Measurements from ENCODE around the gene MUC6.
"Not testable (repeated sequence)": the region's sequence is repeated elsewhere in the genome, so short reads cannot be mapped to it uniquely, and the experiment has no call there.

The MUC6 gene

DNA sequence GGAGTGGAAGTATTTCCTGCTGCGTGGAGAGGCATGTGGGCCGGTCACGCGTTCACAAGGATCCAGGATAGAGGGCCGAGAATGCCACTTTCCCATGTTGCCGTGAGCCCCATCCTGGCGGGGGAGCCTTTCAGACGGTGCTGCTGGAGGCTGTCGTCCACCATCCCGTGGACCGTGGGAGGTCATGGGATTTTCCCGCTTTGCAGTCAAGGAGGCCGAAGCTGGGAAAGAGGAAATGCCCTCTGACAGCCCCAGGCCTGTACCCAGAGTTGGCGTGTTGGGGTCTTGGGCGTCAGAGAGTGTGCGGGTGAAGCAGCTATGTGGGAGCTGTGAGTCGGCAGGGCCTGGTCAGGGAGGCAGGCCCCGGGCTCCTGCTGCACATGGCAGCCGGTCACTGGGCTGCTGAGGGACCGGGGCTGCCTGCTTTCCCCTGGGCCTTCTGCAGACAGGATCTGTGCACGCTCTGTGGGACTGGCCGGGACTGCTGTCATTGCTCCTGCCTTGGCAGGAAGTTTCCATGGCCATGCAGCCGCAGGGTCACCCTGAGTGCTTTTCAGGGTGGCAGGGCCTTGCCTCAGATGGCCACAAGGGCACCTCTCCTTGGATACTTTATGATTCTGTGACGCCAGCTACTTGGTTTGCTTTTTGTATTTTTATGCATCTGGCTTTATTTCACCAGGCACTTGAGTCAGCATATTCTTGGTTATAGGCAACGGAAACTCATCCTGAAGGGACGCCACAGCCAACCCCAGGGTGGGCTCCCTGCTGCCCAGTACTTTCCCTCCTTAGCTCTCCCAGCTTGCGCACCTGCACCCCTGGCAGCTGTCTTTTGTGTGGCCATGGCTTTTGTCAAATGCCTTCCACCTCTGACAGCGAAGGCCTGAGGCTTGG is 58.4 kb downstream of the MUC6 start:
- DNase-seq = no peak

DNA sequence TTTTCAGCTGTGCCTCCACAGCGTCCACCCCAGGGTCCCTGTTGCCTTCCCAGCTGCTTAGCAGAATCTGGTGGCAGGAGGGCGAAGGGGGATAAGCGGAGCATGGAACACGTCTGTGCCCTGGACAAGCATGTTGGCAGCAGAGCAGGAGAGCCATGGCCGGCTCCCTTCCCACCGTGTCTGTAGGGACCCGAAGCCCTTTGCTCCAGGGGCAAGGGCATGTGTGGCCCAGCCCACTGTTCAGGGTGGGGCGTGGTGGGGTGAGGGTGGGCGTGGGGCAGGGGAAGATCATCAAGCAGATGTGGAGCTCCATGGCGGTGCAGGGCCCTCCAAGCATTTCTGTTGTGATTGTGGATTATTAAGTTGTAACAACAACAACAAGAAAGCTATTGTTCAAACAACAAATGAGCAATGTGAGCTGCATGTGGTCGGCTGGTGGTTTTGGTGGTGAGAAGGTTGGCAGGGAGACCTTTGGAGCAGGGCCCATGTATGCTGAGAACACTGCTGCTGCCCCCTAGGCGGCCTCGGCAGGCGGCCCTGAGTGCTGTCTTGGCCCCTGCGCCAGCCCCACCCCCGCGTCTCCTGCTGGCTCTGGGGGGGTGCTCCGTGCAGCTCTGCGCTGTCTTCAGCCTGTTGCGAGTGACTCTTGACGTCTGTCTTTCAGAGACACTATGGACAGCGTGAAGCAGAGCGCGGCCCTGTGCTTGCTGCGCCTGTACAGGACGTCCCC is 59.9 kb downstream of the MUC6 start:
- no peak for DNase-seq

DNA sequence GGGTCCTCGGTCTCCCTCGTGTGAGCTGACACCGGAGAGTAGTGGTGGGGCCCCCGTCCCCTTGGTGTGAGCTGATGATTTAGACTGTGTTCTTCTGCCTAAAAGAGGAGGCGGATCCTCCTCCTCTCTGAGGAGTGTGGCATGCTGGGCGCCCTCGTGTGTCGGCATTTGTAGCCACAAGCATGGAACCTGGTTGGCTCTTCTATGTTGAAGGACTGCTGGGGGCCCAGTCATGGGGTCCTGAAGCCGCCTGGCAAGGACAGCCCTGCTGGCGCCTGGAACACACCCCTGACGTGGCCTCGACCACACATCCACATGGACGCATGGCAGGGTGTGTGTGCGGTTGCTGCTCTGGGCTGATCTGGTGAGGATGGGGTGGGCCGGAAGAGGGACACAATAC is 60.7 kb downstream of the MUC6 start:
- no peak for DNase-seq

DNA sequence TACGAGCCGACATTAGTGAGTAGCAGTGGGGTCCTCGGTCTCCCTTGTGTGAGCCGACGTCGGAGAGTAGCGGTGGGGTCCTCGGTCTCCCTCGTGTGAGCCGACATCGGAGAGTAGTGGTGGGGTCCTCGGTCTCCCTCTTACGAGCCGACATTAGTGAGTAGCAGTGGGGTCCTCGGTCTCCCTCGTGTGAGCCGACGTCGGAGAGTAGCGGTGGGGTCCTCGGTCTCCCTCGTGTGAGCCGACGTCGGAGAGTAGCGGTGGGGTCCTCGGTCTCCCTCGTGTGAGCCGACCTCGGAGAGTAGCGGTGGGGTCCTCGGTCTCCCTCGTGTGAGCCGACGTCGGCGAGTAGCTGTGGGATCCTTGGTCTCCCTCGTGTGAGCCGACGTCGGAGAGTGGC is 61.1 kb downstream of the MUC6 start:
- not testable (repeated sequence) for DNase-seq

DNA sequence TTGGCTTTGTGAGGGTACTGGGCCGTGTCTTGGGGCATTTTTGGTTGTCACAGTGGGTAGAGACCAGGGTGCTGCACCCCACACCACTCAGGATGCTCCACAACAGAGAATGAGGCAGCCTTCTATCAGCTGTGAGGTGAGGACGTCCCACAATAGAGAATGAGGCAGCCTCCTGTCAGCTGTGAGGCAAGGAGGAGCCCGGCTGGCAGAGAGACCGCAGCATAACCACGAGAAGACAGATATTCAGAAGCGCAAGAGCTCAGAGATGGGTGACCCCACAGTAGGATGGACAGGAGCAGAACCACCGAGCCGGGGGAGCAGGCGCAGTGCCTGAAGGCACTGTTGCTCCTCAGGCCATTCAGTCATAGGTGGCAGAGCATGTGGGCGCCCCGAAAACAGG is 63.3 kb downstream of the MUC6 start:
- no peak for DNase-seq

DNA sequence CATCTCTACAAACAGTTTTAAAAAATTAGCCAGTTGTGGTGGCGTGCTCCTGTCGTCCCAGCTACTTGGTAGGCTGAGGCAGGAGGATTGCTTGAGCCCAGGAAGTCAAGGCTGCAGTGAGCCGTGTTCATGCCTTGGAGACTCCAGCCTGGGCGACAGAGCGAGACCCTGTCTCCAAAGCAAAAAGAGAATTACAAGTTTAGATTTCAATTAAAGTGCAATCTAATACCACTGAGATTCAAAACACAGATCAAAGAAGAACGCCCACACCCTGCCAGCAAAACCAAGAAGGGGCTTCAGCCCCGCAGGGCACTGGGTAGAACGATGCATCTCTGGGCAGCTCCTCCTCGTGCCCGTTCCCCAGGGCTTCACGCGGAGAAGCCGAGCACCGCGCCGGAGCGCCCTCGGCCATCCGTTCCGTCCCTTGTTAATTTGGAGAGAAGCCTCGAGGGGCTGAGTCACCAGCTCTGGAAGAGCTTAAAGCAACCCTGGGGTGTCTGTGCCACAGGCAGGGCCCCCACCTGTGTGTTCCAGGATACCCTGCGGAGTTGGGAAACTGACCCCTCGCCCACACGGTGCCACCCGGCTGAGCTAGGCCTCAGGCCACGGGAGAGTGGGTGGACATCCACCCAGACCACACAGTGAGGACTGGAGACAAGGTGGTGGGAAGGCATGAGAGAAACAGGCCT is 63.9 kb downstream of the MUC6 start:
- no peak for DNase-seq

DNA sequence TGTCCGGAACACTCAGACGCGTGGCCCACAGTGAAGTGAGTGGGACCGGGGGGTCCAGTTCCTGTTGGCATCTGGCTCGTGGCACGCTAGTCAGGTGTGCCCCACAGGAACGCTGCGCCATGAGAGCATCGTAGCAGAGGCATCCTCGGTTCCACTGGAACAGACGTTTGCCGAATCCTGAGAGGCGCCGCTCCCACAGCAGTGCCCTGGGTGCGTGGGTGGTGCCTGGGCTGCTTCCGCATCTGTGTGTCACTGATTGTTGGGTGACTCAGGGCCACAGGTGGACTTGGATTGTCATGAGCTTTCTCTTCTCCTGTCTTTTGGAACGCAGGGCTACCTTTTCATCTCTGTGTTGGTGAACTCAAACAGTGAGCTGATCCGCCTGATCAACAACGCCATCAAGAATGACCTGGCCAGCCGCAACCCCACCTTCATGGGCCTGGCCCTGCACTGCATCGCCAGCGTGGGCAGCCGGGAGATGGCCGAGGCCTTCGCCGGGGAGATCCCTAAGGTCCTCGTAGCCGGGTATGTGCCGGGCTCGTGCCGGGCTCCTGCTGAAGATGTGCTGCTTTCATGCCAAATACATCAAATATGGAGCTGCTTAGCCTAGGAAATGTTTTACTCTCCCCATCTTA is 64.7 kb downstream of the MUC6 start:
- DNase-seq = no peak

DNA sequence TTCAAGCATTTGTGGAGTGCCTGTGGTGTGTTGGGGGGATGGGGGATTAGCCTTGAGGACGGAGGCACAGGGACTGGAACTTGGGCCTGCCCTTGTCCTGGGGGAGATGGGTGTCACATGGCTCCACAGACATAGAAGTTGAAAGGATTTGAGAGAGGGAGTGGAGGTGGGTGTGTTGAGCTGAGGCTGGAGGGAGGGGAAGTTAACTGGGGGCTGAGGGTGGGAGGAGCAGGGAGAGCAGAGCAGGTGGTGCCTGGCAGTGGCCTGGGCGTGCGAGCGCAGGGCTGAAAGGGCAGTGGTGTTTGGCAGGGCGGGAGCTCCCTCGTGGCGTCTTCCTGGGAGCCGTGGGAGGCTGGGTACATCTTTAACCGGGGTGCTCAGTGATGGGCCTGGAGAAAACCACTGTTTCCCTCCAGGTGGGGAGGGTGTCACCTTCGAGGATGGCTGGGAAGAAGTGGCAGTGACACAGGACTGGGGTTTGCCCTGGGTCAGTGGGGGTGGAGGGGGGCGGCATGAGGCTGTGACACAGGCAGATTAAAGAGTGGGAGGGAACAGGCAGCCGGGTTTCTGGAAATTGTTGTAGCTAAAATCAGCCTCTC is 65.3 kb downstream of the MUC6 start:
- DNase-seq = no peak

DNA sequence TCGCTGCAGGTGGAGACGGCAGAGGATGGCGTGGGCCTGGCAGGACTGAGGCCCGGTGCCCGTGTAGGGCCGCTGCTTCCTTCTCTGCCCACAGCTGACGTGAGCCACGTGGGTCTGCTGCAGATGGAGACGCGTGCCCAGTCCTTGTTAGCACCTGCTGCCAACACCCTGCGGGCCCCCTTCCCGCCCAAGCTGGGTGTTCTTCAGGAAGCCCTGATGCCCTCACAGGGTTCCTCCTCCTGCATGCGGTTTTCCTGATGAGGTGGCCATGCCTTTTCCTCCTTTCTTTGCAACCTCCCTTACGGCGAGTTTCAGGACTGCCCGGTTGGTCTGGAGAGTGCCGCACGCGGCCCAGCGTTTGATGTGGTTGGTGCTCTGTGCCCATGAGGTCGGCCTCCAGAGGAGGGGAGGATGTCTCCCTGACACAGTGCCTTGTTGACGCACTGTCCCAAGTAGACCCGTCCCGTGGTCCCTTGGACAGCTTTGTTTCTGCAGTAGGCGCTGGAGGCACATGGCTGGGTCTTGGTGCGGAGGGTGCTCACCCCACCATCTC is 66.1 kb downstream of the MUC6 start:
- DNase-seq = no peak

DNA sequence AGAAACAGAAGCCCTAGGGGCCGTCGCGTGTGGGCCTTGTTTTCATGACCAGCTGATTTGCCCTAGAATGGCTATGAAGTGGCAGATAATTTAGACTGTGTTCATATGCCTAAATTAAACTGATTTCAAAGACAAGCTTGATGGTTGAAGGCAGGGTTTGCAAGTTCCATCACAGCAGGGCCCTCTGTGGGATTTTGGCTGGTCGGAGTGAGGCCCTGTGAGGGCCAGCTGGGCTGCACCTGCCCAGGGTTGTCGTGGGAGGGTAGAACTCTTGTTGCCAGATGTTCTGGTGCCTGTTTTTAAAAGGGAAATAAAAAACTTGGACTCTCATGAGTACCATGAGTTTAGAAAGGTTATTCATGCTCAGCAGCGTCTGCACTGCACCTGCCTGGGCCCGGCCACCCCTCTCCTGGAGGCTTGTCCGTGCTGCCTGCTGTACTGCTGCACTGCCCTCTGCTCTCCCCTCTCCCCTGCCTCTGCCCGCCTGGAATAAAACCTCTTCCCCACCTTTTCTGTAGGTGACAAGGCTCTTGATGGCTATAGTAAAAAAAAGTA is 66.8 kb downstream of the MUC6 start:
- no peak for DNase-seq

DNA sequence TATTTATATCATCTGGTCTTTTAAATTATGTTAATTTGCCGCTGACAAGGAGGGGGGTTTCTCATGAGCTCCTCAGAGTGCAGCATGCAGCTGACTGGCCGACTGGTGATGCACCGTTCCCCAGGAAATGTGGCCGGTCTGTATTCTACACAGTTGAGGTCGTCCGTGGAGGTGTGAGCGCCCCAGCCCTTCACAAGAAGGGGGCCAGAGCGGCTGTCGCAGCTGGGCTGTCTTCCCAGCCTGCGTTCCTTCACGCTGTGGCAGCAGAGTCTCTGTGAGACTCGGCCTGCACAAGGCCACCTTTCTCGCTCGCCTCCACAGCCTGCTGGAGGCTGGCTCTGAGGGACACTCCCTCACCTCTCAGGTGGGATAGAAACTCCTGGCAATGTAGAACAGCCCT is 67.7 kb downstream of the MUC6 start:
- DNase-seq = no peak

DNA sequence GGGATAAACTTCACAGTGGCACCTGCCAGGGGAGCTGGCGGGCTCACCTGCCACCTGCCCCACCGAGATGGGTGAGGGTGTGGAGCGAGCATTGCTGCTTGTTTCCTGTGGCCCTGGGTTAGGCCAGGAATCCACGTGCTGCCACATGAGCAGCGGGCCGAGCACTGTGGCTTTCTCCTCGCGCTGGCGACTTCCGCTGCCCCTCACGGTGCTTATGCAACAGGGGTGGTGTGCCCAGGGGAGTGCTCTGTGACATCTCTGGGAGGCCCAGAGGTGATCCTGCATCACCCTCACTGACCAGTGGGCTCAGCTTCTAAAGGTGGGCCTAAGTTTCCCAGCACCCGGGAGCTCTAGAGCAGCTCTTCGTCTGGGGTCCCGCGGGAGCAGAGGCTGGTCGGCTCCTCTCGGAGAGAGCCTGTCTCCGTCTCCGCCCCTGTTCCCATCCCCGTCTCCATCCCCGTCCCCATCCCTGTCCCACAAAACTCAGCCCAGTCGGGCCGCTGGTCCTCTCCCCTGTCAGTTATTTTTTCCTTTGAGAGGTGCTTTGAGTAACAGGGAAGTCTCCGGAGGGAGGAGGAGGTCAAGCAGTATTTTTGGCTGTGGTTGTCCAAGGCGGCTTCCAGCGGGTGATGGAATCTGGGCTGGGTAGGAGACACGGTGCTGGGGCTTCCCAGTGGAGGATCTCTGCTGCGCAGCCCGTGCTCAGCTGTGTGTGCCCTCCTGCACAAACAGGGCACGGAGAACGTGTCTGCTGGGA is 68.3 kb downstream of the MUC6 start:
- DNase-seq = no peak

DNA sequence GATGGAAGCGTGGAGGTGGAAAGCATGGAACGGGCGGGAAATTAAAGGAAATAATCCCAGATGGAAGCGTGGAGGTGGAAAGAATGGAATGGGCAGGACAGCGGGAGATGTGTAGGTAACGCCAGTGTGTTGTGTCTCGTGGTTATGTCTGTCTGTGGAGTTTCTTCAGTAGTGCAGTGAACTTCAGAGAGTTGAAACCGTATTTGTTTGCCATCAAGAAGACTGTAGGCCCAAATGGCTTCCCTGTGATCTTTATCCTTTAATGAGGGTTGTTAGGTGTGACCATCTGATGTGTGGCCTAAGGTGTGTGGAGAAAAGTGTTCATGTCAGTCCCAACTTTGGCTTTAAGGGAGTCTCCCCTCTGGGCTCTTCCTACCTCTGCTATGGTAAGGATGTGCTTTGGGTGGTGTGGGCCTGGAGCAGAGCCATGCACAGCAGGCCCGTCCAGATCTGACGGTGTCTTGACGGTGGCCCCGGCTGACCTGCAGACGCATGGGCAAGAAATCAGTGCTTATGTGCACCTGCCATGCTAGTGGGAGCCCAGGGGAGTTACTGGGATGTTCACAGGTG is 71.2 kb downstream of the MUC6 start:
- no peak for DNase-seq

DNA sequence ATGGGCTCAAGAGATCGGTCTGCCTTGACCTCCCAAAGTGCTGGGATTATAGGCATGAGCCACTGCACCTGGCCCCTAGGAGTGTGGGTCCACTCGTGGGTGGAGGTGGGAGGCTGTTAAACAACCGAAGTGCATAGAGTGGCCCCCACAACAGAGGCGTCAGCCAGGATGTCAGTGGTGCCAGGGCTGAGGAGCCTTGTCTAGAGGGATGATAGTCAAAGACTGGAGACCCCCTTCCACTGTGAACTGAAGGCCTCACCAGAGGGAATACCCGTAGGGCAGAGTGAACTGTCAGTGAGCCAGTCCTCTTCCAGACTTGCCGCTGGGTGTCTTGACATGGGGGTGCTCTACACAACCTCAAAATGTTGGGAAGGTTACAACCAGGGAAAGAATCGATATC is 72.7 kb downstream of the MUC6 start:
- DNase-seq = no peak

All from NCI-H226 (cell line).